Heart left ventricle (tissue), 16 donors: ENCODE measurements around the gene MAP2K4. TPM values are rescaled to one million over a fixed set of nuclear protein-coding genes. Genes with fewer than 3 reads are reported as not detected.

ENCODE experiments used
- ATAC-seq, 4 donors: fragments of 200-7000 bp; cut with Tn5 transposase; one replicate each; pipeline ENCODE4 v1.9.1; 2020 to 2022; ENCODE audit warnings: moderate library complexity in 4 of 4, mild to moderate bottlenecking in 3 of 4, moderate number of reproducible peaks in 1 of 4
- DNase-seq, 5 donors: peaks; one replicate each; pipeline ENCODE4 v3.0.0-alpha.2; 2020
- H3K27ac ChIP-seq, 12 donors: fragments of 200-600 bp; sonication (generic) in 4 of 12; one replicate each; pipeline versions ENCODE4 v1.5.0 to v1.8.0; 2016 to 2022; ENCODE audit warnings: mild to moderate bottlenecking in 2 of 12
- H3K27me3 ChIP-seq, 9 donors: fragments of 200-600 bp; sonication (generic) in 2 of 9; one replicate each; pipeline versions ENCODE4 v1.5.1 to v1.8.0; 2016 to 2022; ENCODE audit warnings: mild to moderate bottlenecking in 3 of 9
- H3K36me3 ChIP-seq, 9 donors: fragments of 200-600 bp; sonication (generic) in 2 of 9; one replicate each; pipeline versions ENCODE4 v1.5.0 to v1.8.0; 2018 to 2022; ENCODE audit warnings: mild to moderate bottlenecking in 2 of 9
- H3K4me1 ChIP-seq, 12 donors: fragments of 200-600 bp; sonication (generic) in 4 of 12; one replicate each; pipeline versions ENCODE4 v1.5.0 to v1.8.0; 2016 to 2022; ENCODE audit warnings: mild to moderate bottlenecking in 3 of 12
- H3K4me3 ChIP-seq, 12 donors: fragments of 200-600 bp; sonication (generic) in 4 of 12; one replicate each; pipeline versions ENCODE4 v1.5.0 to v1.8.0; 2017 to 2022; ENCODE audit warnings: mild to moderate bottlenecking in 9 of 12, moderate library complexity in 4 of 12
- H3K9me3 ChIP-seq, 12 donors: fragments of 200-600 bp; sonication (generic) in 4 of 12; one replicate each; pipeline versions ENCODE4 v1.5.0 to v1.8.0; 2016 to 2022; ENCODE audit warnings: mild to moderate bottlenecking in 1 of 12
- CTCF ChIP-seq, 12 donors: fragments of 200-600 bp; sonication (generic) in 4 of 12; IDR thresholded peaks; one replicate each; pipeline versions ENCODE4 v1.5.0 to v1.8.0; 2018 to 2022; ENCODE audit warnings: antibody characterized with exemption in 12 of 12, mild to moderate bottlenecking in 5 of 12
- POLR2A ChIP-seq, 2 donors: fragments of 450-650 bp; IDR thresholded peaks; one replicate each; pipeline ENCODE4 v1.6.1; 2017; ENCODE audit warnings: antibody characterized with exemption in 2 of 2, mild to moderate bottlenecking in 2 of 2, moderate library complexity in 2 of 2
- WGBS, 4 donors: extraction: QIAGEN DNeasy Blood & Tissue Kit in 2 of 4; methylation state at CpG; one replicate each; pipeline versions ENCODE4 v1.1.5 to v1.1.7; 2013 to 2018; 5-methylcytosine and 5-hydroxymethylcytosine counted together
- intact Hi-C, 10 donors: fragments of 100-400 bp; cut with DNase I; formaldehyde crosslinking; loops; one replicate each; pipeline versions ENCODE4 v1.11.1 to v1.14.2; 2022
- polyA plus RNA-seq, 2 donors: library from polyadenylated mRNA; stranded (reverse); fragments of 200-250 nt; gene quantifications; one replicate each; pipeline ENCODE4 v1.2.3, GENCODE V29; 2013
- total RNA-seq, 9 donors: library from RNA; depleted of rRNA in 2 of 9; stranded (reverse); fragments of >200 nt in 2 of 9; fragmentation: NEBNext Ultra II Directional in 3 of 9; extraction: Animal tissue kit (Norgen Biotek cat#: 25700) in 3 of 9; gene quantifications; one replicate each; pipeline versions ENCODE4 v1.1.0 to v1.2.4, GENCODE V29; 2016 to 2023
- donor health status: ischemic (EF 13 %, LVEDD 7.1; RV severe dilation, severe dysfunction).
- donor health status: healthy with polysubstance abuse.
- donor health status: DM: no; HTN: yes; CAD: no.
- donor health status: DM: no; HTN: no; CAD: no.
- donor health status: ischemic (EF 25% LVEDD 6.9; RV normal size, moderate dysfunction).
- donor health status: ischemic (EF 25% LVEDD 5.7; RV mildly dilated, moderate dysfunction).
- donor health status: healthy.
- donor health status: DM: yes; HTN: yes; CAD: no.
- donor health status: ischemic (EF 35%, LVEDD 5.7; RV mildly dilated, moderate dysfunction).
- donor health status: nonischemic (EF 11% LVEDD 7.7; RV severe dilation, severe dysfunction).
- donor health status: DM: yes; HTN: yes; CAD: no.
- donor health status: PGD.
- donor health status: ischemic (EF 29% LVEDD 5.4; RV normal size, mild dysfunction).
- donor health status: nonischemic (EF 23%, LVEDD 6.1; RV moderate dilation, normal function).

MAP2K4 gene
- total and polyA plus RNA-seq, 11 donors, result 7.9 to 37.5 (median 32.5) TPM

- DNase-seq (no peak), ATAC-seq (peak in 2 of 4 donors; percentile 63 to 71)
- Histone ChIP-seq H3K27me3 (no peaks in the 10 kb centered on the region), H3K36me3 (peaks cover 0 to 77% (median 55%) of the 10 kb centered on the region in 9 donors), H3K9me3 (no peaks in the 10 kb centered on the region), H3K27ac (no peak overlapping the region), H3K4me3 (no peak overlapping the region), H3K4me1 (peaks cover 0 to under 1% (median 0%) of the 10 kb centered on the region in 12 donors)
- TF ChIP-seq CTCF (IDR thresholded peaks at IDR 0.05) (no peak), POLR2A (IDR thresholded peaks at IDR 0.05) (no peak)
- WGBS, 4 donors, result 51 to 72% (median 60%) methylated on average over 2 of the region's 2 CpGs
- intact Hi-C loops, result loop anchor here in 1 of 10 donors (10.0 kb wide), 1 partner anchor 78 kb away; no protein-coding TSS in a partner anchor
These were observed 92.5 kb downstream of the MAP2K4 start for GRCh38 chr17:12113156-12113555.

GRCh38 chr17:12114686-12115418, 94.2 kb downstream of the MAP2K4 start:
- TF ChIP-seq POLR2A (IDR thresholded peaks at IDR 0.05), result no peak
- Histone ChIP-seq H3K4me3 (no peak overlapping the region), H3K27me3 (no peaks in the 10 kb centered on the region), H3K4me1 (no peaks in the 10 kb centered on the region), H3K9me3 (no peaks in the 10 kb centered on the region), H3K27ac (no peak overlapping the region), H3K36me3 (peaks cover 0 to 80% (median 60%) of the 10 kb centered on the region in 9 donors)
- intact Hi-C loops, result loop anchor here in 1 of 10 donors (10.0 kb wide), 1 partner anchor 80 kb away; no protein-coding TSS in a partner anchor
- DNase-seq, result no peak
- WGBS, 4 donors, result 91 to 96% (median 92%) methylated on average over 3 of the region's 3 CpGs
- no peak for ATAC-seq

DNA sequence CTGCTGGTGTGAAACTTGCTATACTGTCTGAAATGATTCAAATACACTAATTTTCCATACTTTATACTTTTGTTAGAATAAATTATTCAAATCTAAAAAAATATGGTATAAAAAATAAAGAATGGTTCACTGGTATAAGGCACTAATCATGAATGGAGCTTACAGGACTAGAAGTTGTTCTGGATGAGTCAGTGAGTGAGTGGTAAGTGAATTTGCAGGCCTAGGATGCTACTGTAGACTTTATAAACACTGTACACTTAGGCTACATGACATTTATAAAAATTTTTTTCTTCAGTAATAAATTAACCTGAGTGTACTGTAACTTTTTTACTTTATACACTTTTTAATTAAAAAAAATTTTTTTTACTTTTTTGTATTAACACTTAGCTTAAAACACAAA, 95.5 kb downstream of the MAP2K4 start:
- no peaks in the 10 kb centered on the region for H3K4me1 ChIP-seq
- TF ChIP-seq POLR2A (IDR thresholded peaks at IDR 0.05) (no peak), CTCF (IDR thresholded peaks at IDR 0.05) (no peak)
- ATAC-seq, result no peak
- intact Hi-C loops, result loop anchor here in 1 of 10 donors (10.0 kb wide), 1 partner anchor 81 kb away; no protein-coding TSS in a partner anchor
- H3K36me3 ChIP-seq, result peaks cover 0 to 75% (median 54%) of the 10 kb centered on the region in 9 donors
- no peak overlapping the region for H3K27ac ChIP-seq
- H3K27me3 ChIP-seq, result no peaks in the 10 kb centered on the region
- H3K4me3 ChIP-seq, result no peak overlapping the region
- DNase-seq, result no peak
- H3K9me3 ChIP-seq, result no peaks in the 10 kb centered on the region

GRCh38 chr17:12118617-12119016, 97.9 kb downstream of the MAP2K4 start:
- WGBS, 4 donors, result 93 to 98% (median 95%) methylated on average over 3 of the region's 3 CpGs
- H3K36me3 ChIP-seq, result peaks cover 0 to 53% (median 35%) of the 10 kb centered on the region in 9 donors
- intact Hi-C loops, result loop anchor here in 1 of 10 donors (10.0 kb wide), 1 partner anchor 84 kb away; no protein-coding TSS in a partner anchor

More at GRCh38 chr17:12118617-12119016, 97.9 kb downstream of the MAP2K4 start:
- Histone ChIP-seq H3K9me3 (no peaks in the 10 kb centered on the region), H3K4me3 (no peak overlapping the region), H3K27me3 (no peaks in the 10 kb centered on the region), H3K4me1 (peaks cover 0 to 12% (median 4%) of the 10 kb centered on the region in 12 donors), H3K27ac (no peak overlapping the region)
- ATAC-seq, result no peak
- DNase-seq, result no peak
- TF ChIP-seq CTCF (IDR thresholded peaks at IDR 0.05) (no peak), POLR2A (IDR thresholded peaks at IDR 0.05) (no peak)
